Renal pelvis (tissue), 4 donors: Measurements from ENCODE around the gene OVOL3. TPM values are rescaled to one million over a fixed set of nuclear protein-coding genes. Genes with fewer than 3 reads are reported as not detected.
"Not testable (repeated sequence)": the region's sequence is repeated elsewhere in the genome, so short reads cannot be mapped to it uniquely, and the experiment has no call there.

Experiments used
- DNase-seq: peaks from one replicate; pipeline ENCODE4 v3.0.0-alpha.2; 2013
- polyA plus RNA-seq, 3 donors: library from polyadenylated mRNA; unstranded; fragments of 120-200 nt; gene quantifications; one replicate each; pipeline ENCODE4 v1.2.1, GENCODE V29; 2013; ENCODE audit not compliant: insufficient read length in 3 of 3

Gene OVOL3
- polyA plus RNA-seq, 3 donors = 0.26 TPM; not detected in 2

- DNase-seq = no peak
These were observed 17.4 kb downstream of the OVOL3 start for GRCh38 chr19:36128392-36128736.

- DNase-seq = not testable (repeated sequence)
These were observed 20.3 kb downstream of the OVOL3 start for GRCh38 chr19:36131221-36131620.

- not testable (repeated sequence) for DNase-seq
These were observed 23.9 kb downstream of the OVOL3 start for GRCh38 chr19:36134867-36135266.

GRCh38 chr19:36136964-36137686 is 26.2 kb downstream of the OVOL3 start:
- no peak for DNase-seq

GRCh38 chr19:36139120-36139472 is 28.2 kb downstream of the OVOL3 start:
- DNase-seq = no peak

- peak; percentile 98 for DNase-seq
These were observed 28.7 kb downstream of the OVOL3 start, which contains the start of gene CAPNS1 for GRCh38 chr19:36139473-36140303. CAPNS1 (plus strand) TSS chr19:36140066; CDS start chr19:36141012, 946 bp downstream.

GRCh38 chr19:36140304-36141038 is 29.5 kb downstream of the OVOL3 start:
- DNase-seq = peak; percentile 51

GRCh38 chr19:36141039-36141927 is 30.3 kb downstream of the OVOL3 start:
- peak; percentile 74 for DNase-seq

- no peak for DNase-seq
These were observed 31.1 kb downstream of the OVOL3 start for GRCh38 chr19:36142046-36142445.

- no peak for DNase-seq
These were observed 31.6 kb downstream of the OVOL3 start for GRCh38 chr19:36142496-36142895.

- no peak for DNase-seq
These were observed 33.7 kb downstream of the OVOL3 start for GRCh38 chr19:36144624-36145023.

- no peak for DNase-seq
These were observed 38.9 kb downstream of the OVOL3 start for GRCh38 chr19:36149673-36150406.

- no peak for DNase-seq
These were observed 39.6 kb downstream of the OVOL3 start for GRCh38 chr19:36150586-36150985.

GRCh38 chr19:36151144-36152018 is 40.4 kb downstream of the OVOL3 start:
- peak; percentile 66 for DNase-seq

- no peak for DNase-seq
These were observed 41.0 kb downstream of the OVOL3 start for GRCh38 chr19:36152019-36152351.

- peak; percentile 49 for DNase-seq
These were observed 41.6 kb downstream of the OVOL3 start, which contains the start of gene COX7A1 for GRCh38 chr19:36152352-36153091. COX7A1 (minus strand) TSS chr19:36152447; CDS start chr19:36152407, 40 bp downstream.

GRCh38 chr19:36153126-36153525 is 42.2 kb downstream of the OVOL3 start:
- no peak for DNase-seq

GRCh38 chr19:36160821-36161596 is 50.1 kb downstream of the OVOL3 start:
- DNase-seq = no peak
